SIG-M5 treated with dmso at 0.1 percent for 504 hours (cell line): ENCODE results near the gene TCIRG1.
"Not testable (repeated sequence)": the region's sequence is repeated elsewhere in the genome, so short reads cannot be mapped to it uniquely, and the experiment has no call there.

Experiments
- DNase-seq: peaks from one replicate; lab custom pipeline; 2025; ENCODE audit not compliant: unreplicated experiment; lab: John Stamatoyannopoulos, UW

The TCIRG1 gene

GRCh38 chr11:68038718-68039525 lies at the start of gene TCIRG1:
Gene TCIRG1, plus strand, starts transcription at chr11:68039025. Its CDS starts 2,247 bp downstream, at chr11:68041272.
- peak; percentile 32 for DNase-seq

GRCh38 chr11:67990546-67991346 lies 48.1 kb upstream of the TCIRG1 start:
- DNase-seq: not testable (repeated sequence)

- not testable (repeated sequence) for DNase-seq
Measured at GRCh38 chr11:67991347-67992121, 47.3 kb upstream of the TCIRG1 start.

GRCh38 chr11:67993821-67994220 lies 45.0 kb upstream of the TCIRG1 start:
- DNase-seq: not testable (repeated sequence)

- not testable (repeated sequence) for DNase-seq
Measured at GRCh38 chr11:67994387-67994786, 44.4 kb upstream of the TCIRG1 start.

- not testable (repeated sequence) for DNase-seq
Measured at GRCh38 chr11:67995129-67995528, 43.7 kb upstream of the TCIRG1 start.

GRCh38 chr11:67995579-67995978 lies 43.2 kb upstream of the TCIRG1 start:
- DNase-seq: not testable (repeated sequence)

- no peak for DNase-seq
Measured at GRCh38 chr11:67996051-67996450, 42.8 kb upstream of the TCIRG1 start.

GRCh38 chr11:67996622-67997474 lies 42.0 kb upstream of the TCIRG1 start:
- peak; percentile 64 for DNase-seq

GRCh38 chr11:67997475-67997921 lies 41.3 kb upstream of the TCIRG1 start:
- no peak for DNase-seq

- DNase-seq: no peak
Measured at GRCh38 chr11:67998150-67999045, 40.4 kb upstream of the TCIRG1 start.

GRCh38 chr11:67999201-67999629 lies 39.6 kb upstream of the TCIRG1 start:
- no peak for DNase-seq

- no peak for DNase-seq
Measured at GRCh38 chr11:67999704-68000103, 39.1 kb upstream of the TCIRG1 start.

GRCh38 chr11:68002575-68002937 lies 36.3 kb upstream of the TCIRG1 start:
- DNase-seq: peak; percentile 87

- DNase-seq: peak; percentile 53
Measured at GRCh38 chr11:68002938-68003845, 35.6 kb upstream of the TCIRG1 start.

- DNase-seq: peak; percentile 79
Measured at GRCh38 chr11:68003846-68004550, 34.8 kb upstream of the TCIRG1 start, which contains the start of gene UNC93B1. Gene UNC93B1, minus strand, starts transcription at chr11:68004097. Its CDS starts 54 bp downstream, at chr11:68004043.

GRCh38 chr11:68004551-68005335 lies 34.1 kb upstream of the TCIRG1 start:
- DNase-seq: no peak
